Neural cell (in vitro differentiated cells): ENCODE results near the gene BABAM2. TPM values are rescaled to one million over a fixed set of nuclear protein-coding genes. Genes with fewer than 3 reads are reported as not detected.

Source experiments
- H2AFZ ChIP-seq: fragments of 200-600, 300-800 bp; sonication (generic), shearing (Covaris generic); 2 replicates; pipeline ENCODE4 v1.6.0; 2014; ENCODE audit warnings: low read depth, mild to moderate bottlenecking, antibody characterized with exemption, low read length, moderate library complexity
- H3F3A ChIP-seq: fragments of 200-600 bp; shearing (Covaris generic); 2 replicates; pipeline ENCODE4 v1.6.1; 2016; ENCODE audit warnings: mild to moderate bottlenecking, moderate library complexity, mixed read lengths, antibody characterized with exemption, low read length; ENCODE audit not compliant: insufficient read depth, poor library complexity, severe bottlenecking
- H3K27ac ChIP-seq: fragments of 200-600, 300-800 bp; sonication (generic), shearing (Covaris generic); 2 replicates; pipeline ENCODE4 v1.5.1; 2014; ENCODE audit warnings: mild to moderate bottlenecking, low read length, moderate library complexity
- H3K27me3 ChIP-seq: fragments of 300-800, 200-600 bp; sonication (generic), shearing (Covaris generic); 2 replicates; pipeline ENCODE4 v1.6.0; 2014; ENCODE audit warnings: mild to moderate bottlenecking, low read depth, low read length, moderate library complexity; ENCODE audit not compliant: insufficient read depth
- H3K36me3 ChIP-seq: fragments of 300-800, 200-600 bp; sonication (generic), shearing (Covaris generic); 2 replicates; pipeline ENCODE4 v1.5.1; 2014; ENCODE audit warnings: mild to moderate bottlenecking, antibody characterized with exemption, low read length, moderate library complexity; ENCODE audit not compliant: insufficient read depth
- H3K4me2 ChIP-seq: fragments of 300-800, 200-600 bp; sonication (generic), shearing (Covaris generic); 2 replicates; pipeline ENCODE4 v1.6.0; 2014; ENCODE audit warnings: mild to moderate bottlenecking, low read length
- H3K4me3 ChIP-seq: fragments of 300-800, 200-600 bp; sonication (generic), shearing (Covaris generic); 2 replicates; pipeline ENCODE4 v1.5.1; 2014; ENCODE audit warnings: mild to moderate bottlenecking, low read length, moderate library complexity
- H3K79me2 ChIP-seq: fragments of 200-600 bp; shearing (Covaris generic); replicated peaks from 2 replicates; pipeline ENCODE4 v1.6.0; 2014; ENCODE audit warnings: mild to moderate bottlenecking, low read length, moderate library complexity; ENCODE audit not compliant: insufficient read depth
- H3K9ac ChIP-seq: fragments of 300-800, 200-600 bp; sonication (generic), shearing (Covaris generic); 2 replicates; pipeline ENCODE4 v1.6.1; 2016; ENCODE audit warnings: mild to moderate bottlenecking, low read length, mixed read lengths
- H3K9me2 ChIP-seq: fragments of 200-600 bp; shearing (Covaris generic); 2 replicates; pipeline ENCODE4 v1.6.1; 2016; ENCODE audit warnings: mild to moderate bottlenecking, low read length, mixed read lengths; ENCODE audit not compliant: insufficient read depth
- H3K9me3 ChIP-seq: fragments of 200-600, 300-800 bp; sonication (generic), shearing (Covaris generic); 2 replicates; pipeline ENCODE4 v1.6.1; 2016; ENCODE audit warnings: mild to moderate bottlenecking, mixed run types, low read length, moderate library complexity, mixed read lengths
- H4K20me1 ChIP-seq: fragments of 200-600 bp; shearing (Covaris generic); 2 replicates; pipeline ENCODE4 v1.6.1; 2016; ENCODE audit warnings: mild to moderate bottlenecking, mixed run types; ENCODE audit not compliant: insufficient read depth
- CTCF ChIP-seq: fragments of 450-650 bp; IDR thresholded peaks from 2 replicates; pipeline ENCODE4 v1.5.1; 2014; ENCODE audit warnings: antibody characterized with exemption, mild to moderate bottlenecking, moderate library complexity; ENCODE audit not compliant: poor library complexity, severe bottlenecking
- EP300 ChIP-seq: fragments of 450-650 bp; conservative IDR thresholded peaks from 2 replicates; pipeline ENCODE4 v1.6.1; 2014; ENCODE audit warnings: antibody characterized with exemption, mild to moderate bottlenecking, moderate library complexity; ENCODE audit not compliant: poor library complexity, severe bottlenecking
- EZH2 ChIP-seq: fragments of 200-600, 300-800 bp; shearing (Covaris generic), sonication (generic); IDR thresholded peaks from 2 replicates; pipeline ENCODE4 v1.6.1; 2014; ENCODE audit warnings: antibody characterized with exemption, low read length, borderline replicate concordance, mild to moderate bottlenecking; ENCODE audit not compliant: insufficient read depth, poor library complexity, severe bottlenecking
- MXI1 ChIP-seq: fragments of 450-650 bp; conservative IDR thresholded peaks from 2 replicates; pipeline ENCODE4 v1.6.1; 2014; ENCODE audit warnings: antibody characterized with exemption, mild to moderate bottlenecking; ENCODE audit not compliant: poor library complexity, severe bottlenecking
- POLR2AphosphoS5 ChIP-seq: IDR thresholded peaks from 2 replicates; pipeline ENCODE4 v1.6.1; 2012
- RAD21 ChIP-seq: fragments of 450-650 bp; conservative IDR thresholded peaks from 2 replicates; pipeline ENCODE4 v1.6.1; 2014; ENCODE audit warnings: antibody characterized with exemption, mild to moderate bottlenecking, moderate library complexity
- REST ChIP-seq: IDR thresholded peaks from 2 replicates; pipeline ENCODE4 v1.6.1; 2012; ENCODE audit warnings: borderline replicate concordance
- SMC3 ChIP-seq: fragments of 450-650 bp; conservative IDR thresholded peaks from 2 replicates; pipeline ENCODE4 v1.6.1; 2014; ENCODE audit warnings: antibody characterized with exemption, mild to moderate bottlenecking, moderate library complexity; ENCODE audit not compliant: poor library complexity
- TAF1 ChIP-seq: IDR thresholded peaks from 2 replicates; pipeline ENCODE4 v1.6.1; 2012; ENCODE audit warnings: low read depth
- polyA plus RNA-seq: library from polyadenylated mRNA; depleted of rRNA; stranded (reverse); fragments of >200 nt; gene quantifications from 2 replicates; pipeline ENCODE4 v1.2.3, GENCODE V29; 2014

The BABAM2 gene
- polyA plus RNA-seq, 1 donor from 2014 or later: 15.3 TPM

- Histone ChIP-seq H3K9me3 (no peaks in the 10 kb centered on the region), H3K4me3 (no peak overlapping the region), H3K79me2 (no peaks in the 10 kb centered on the region), H2AFZ (no peak overlapping the region), H3K36me3 (no peaks in the 10 kb centered on the region), H3F3A (no peaks in the 10 kb centered on the region), H4K20me1 (no peaks in the 10 kb centered on the region), H3K9me2 (no peaks in the 10 kb centered on the region), H3K27me3 (no peaks in the 10 kb centered on the region), H3K27ac (no peak overlapping the region), H3K9ac (no peak overlapping the region), H3K4me2 (no peak overlapping the region)
- TF ChIP-seq MXI1 (no peak), POLR2AphosphoS5 (no peak), REST (no peak), SMC3 (no peak), EP300 (no peak), CTCF (no peak), RAD21 (no peak), TAF1 (no peak), EZH2 (no peak)
These were observed 162.2 kb downstream of the BABAM2 start for GRCh38 chr2:28052691-28053090.

- H2AFZ ChIP-seq: no peak overlapping the region
These were observed 163.1 kb downstream of the BABAM2 start for GRCh38 chr2:28053597-28053996.

More at GRCh38 chr2:28053597-28053996, 163.1 kb downstream of the BABAM2 start:
- TF ChIP-seq EZH2 (no peak), CTCF (no peak), TAF1 (no peak)
- no peak overlapping the region for H3K4me2 ChIP-seq
- H3K79me2 ChIP-seq: no peaks in the 10 kb centered on the region
- H3K36me3 ChIP-seq: no peaks in the 10 kb centered on the region
- H3K9me2 ChIP-seq: no peaks in the 10 kb centered on the region
- H3K9ac ChIP-seq: no peak overlapping the region
- no peaks in the 10 kb centered on the region for H3K9me3 ChIP-seq
- no peaks in the 10 kb centered on the region for H3K27me3 ChIP-seq
- no peak overlapping the region for H3K27ac ChIP-seq
- no peaks in the 10 kb centered on the region for H4K20me1 ChIP-seq
- no peaks in the 10 kb centered on the region for H3F3A ChIP-seq
- no peak overlapping the region for H3K4me3 ChIP-seq
